Transverse colon (tissue), 4 donors: ENCODE results near the gene ATG16L1. TPM values are rescaled to one million over a fixed set of nuclear protein-coding genes. Genes with fewer than 3 reads are reported as not detected.

Source experiments
- DNase-seq: peaks from one replicate; pipeline ENCODE4 v3.0.0-alpha.2; 2019
- H3K27ac ChIP-seq, 4 donors: fragments of 200-600 bp; sonication (generic); 2 replicates each; pipeline ENCODE4 v1.5.1; 2016 to 2018; ENCODE audit warnings: inconsistent platforms in 4 of 4
- H3K27me3 ChIP-seq: fragments of 200-600 bp; sonication (generic); 2 replicates; pipeline ENCODE4 v1.5.1; 2017; ENCODE audit warnings: inconsistent platforms
- H3K36me3 ChIP-seq, 4 donors: fragments of 200-600 bp; sonication (generic); 2 replicates each; pipeline ENCODE4 v1.5.1; 2017 to 2019; ENCODE audit warnings: inconsistent platforms in 4 of 4
- H3K4me1 ChIP-seq, 4 donors: fragments of 200-600 bp; sonication (generic); 2 replicates each; pipeline ENCODE4 v1.5.1; 2017 to 2020; ENCODE audit warnings: inconsistent platforms in 4 of 4
- H3K4me3 ChIP-seq, 4 donors: fragments of 200-600 bp; sonication (generic); 1 replicate in 1 of 4; 2 replicates in 3 of 4; pipeline versions ENCODE4 v1.5.1 to v1.6.1; 2017 to 2019; ENCODE audit warnings: inconsistent platforms in 4 of 4
- H3K9me3 ChIP-seq, 2 donors: fragments of 200-600 bp; sonication (generic); 2 replicates each; pipeline ENCODE4 v1.5.1; 2017 to 2019; ENCODE audit warnings: inconsistent platforms in 2 of 2
- CTCF ChIP-seq, 5 experiments: fragments of 200-600 bp in 3 of 5; fragments of 450-650 bp in 2 of 5; sonication (generic) in 3 of 5; IDR thresholded peaks; 1 replicate in 2 of 5; 2 replicates in 3 of 5; pipeline ENCODE4 v1.5.1; 2016 to 2017; ENCODE audit warnings: antibody characterized with exemption in 5 of 5, inconsistent platforms in 3 of 5, mild to moderate bottlenecking in 2 of 5, moderate library complexity in 1 of 5
- EP300 ChIP-seq: sonication (generic); formaldehyde crosslinking; IDR thresholded peaks from one replicate; pipeline ENCODE4 v1.6.1; 2017; ENCODE audit warnings: antibody characterized with exemption, low read depth
- POLR2A ChIP-seq: fragments of 450-650 bp; IDR thresholded peaks from one replicate; pipeline ENCODE4 v1.6.1; 2016; ENCODE audit warnings: antibody characterized with exemption, mild to moderate bottlenecking, moderate library complexity
- POLR2AphosphoS5 ChIP-seq, 3 donors: sonication (generic); formaldehyde crosslinking; IDR thresholded peaks; one replicate each; pipeline ENCODE4 v1.6.1; 2016; ENCODE audit warnings: antibody characterized with exemption in 3 of 3
- WGBS, 2 donors: methylation state at CpG; one replicate each; pipeline ENCODE4 v1.1.5; 2018; ENCODE audit warnings: low coverage in 1 of 2; 5-methylcytosine and 5-hydroxymethylcytosine counted together
- in situ Hi-C, 4 donors: fragments of 200-750 bp; cut with MboI; loops; one replicate each; pipeline versions ENCODE4 v1.15.0 to v1.15.1; 2017; ENCODE audit warnings: low sequenced_read_pairs in 3 of 4, low pct_ligation_motif_present in 1 of 4, low pct_unique_long_range_greater_than_20kb in 1 of 4
- intact Hi-C: fragments of 100-400 bp; cut with DNase I; formaldehyde crosslinking; loops from one replicate; pipeline ENCODE4 v1.15.1; 2023; ENCODE audit warnings: low total_unique reads
- total RNA-seq, 4 donors: library from RNA; depleted of rRNA; stranded (reverse); fragments of >200 nt; gene quantifications; one replicate each; pipeline ENCODE4 v1.1.0, GENCODE V29; 2016

ATG16L1 gene
- total RNA-seq, 4 donors from 2014 or later, result 10.1 to 101 (median 50.3) TPM

- intact Hi-C loops (loop anchor here (10.0 kb wide), 1 partner anchor 628 kb away; no protein-coding TSS in a partner anchor), in situ Hi-C loops (loop anchor here in 2 of 4 donors (25.0 kb wide), 1 partner anchor 630 kb away; no protein-coding TSS in a partner anchor)
- no peaks in the 10 kb centered on the region for H3K9me3 ChIP-seq
- WGBS, 2 donors, result 71 to 77% methylated on average over 12 to 14 of the region's 14 CpGs
- DNase-seq, result no peak
- H3K27me3 ChIP-seq, result no peaks in the 10 kb centered on the region
- TF ChIP-seq POLR2AphosphoS5 (IDR thresholded peaks at IDR 0.05) (no peak), POLR2A (no peak), CTCF (IDR thresholded peaks at IDR 0.05) (no peak), EP300 (no peak)
- H3K4me3 ChIP-seq, result no peak overlapping the region
- H3K27ac ChIP-seq, result peak overlapping the region; percentile 8 to 57 (median 18)
- H3K4me1 ChIP-seq, result peaks cover 0 to 26% (median 6%) of the 10 kb centered on the region in 4 donors
- H3K36me3 ChIP-seq, result no peaks in the 10 kb centered on the region
Observed at GRCh38 chr2:233242231-233242927, 9.1 kb upstream of the ATG16L1 start.

- H3K27ac ChIP-seq, result no peak overlapping the region
- H3K4me3 ChIP-seq, result no peak overlapping the region
- H3K4me1 ChIP-seq, result peaks cover 0 to 27% (median 6%) of the 10 kb centered on the region in 4 donors
- H3K36me3 ChIP-seq, result no peaks in the 10 kb centered on the region
- in situ Hi-C loops (loop anchor here in 2 of 4 donors (25.0 kb wide), 1 partner anchor 631 kb away; no protein-coding TSS in a partner anchor), intact Hi-C loops (loop anchor here (10.0 kb wide), 1 partner anchor 629 kb away; no protein-coding TSS in a partner anchor)
- 87 to 100% methylated on average over 1 to 4 of the region's 4 CpGs for WGBS, 2 donors
- TF ChIP-seq POLR2AphosphoS5 (IDR thresholded peaks at IDR 0.05), result no peak
- TF ChIP-seq POLR2A, result no peak
- no peak for TF ChIP-seq EP300
- no peaks in the 10 kb centered on the region for H3K9me3 ChIP-seq
- DNase-seq, result no peak
- H3K27me3 ChIP-seq, result no peaks in the 10 kb centered on the region
Observed at GRCh38 chr2:233243348-233243747, 8.1 kb upstream of the ATG16L1 start.

- 54 to 59% methylated on average over 5 of the region's 5 CpGs for WGBS, 2 donors
Observed at GRCh38 chr2:233244818-233245217, 6.7 kb upstream of the ATG16L1 start.

GRCh38 chr2:233245406-233245805 is 6.1 kb upstream of the ATG16L1 start:
- in situ Hi-C loops (loop anchor here in 2 of 4 donors (25.0 kb wide), 1 partner anchor 633 kb away; no protein-coding TSS in a partner anchor), intact Hi-C loops (loop anchor here (10.0 kb wide), 1 partner anchor 631 kb away; no protein-coding TSS in a partner anchor)
- no peak for DNase-seq
- no peaks in the 10 kb centered on the region for H3K27me3 ChIP-seq
- no peak overlapping the region for H3K4me3 ChIP-seq
- 75 to 81% methylated on average over 4 to 6 of the region's 6 CpGs for WGBS, 2 donors
- H3K36me3 ChIP-seq, result no peaks in the 10 kb centered on the region
- no peak for TF ChIP-seq POLR2A
- H3K27ac ChIP-seq, result no peak overlapping the region
- no peaks in the 10 kb centered on the region for H3K9me3 ChIP-seq
- peaks cover 0 to 27% (median 6%) of the 10 kb centered on the region in 4 donors for H3K4me1 ChIP-seq

More at GRCh38 chr2:233244818-233245217, 6.7 kb upstream of the ATG16L1 start:
- H3K4me3 ChIP-seq, result no peak overlapping the region
- H3K9me3 ChIP-seq, result no peaks in the 10 kb centered on the region
- H3K4me1 ChIP-seq, result peaks cover 0 to 27% (median 6%) of the 10 kb centered on the region in 4 donors
- no peak for DNase-seq
- in situ Hi-C loops (loop anchor here in 2 of 4 donors (25.0 kb wide), 1 partner anchor 633 kb away; no protein-coding TSS in a partner anchor), intact Hi-C loops (loop anchor here (10.0 kb wide), 1 partner anchor 630 kb away; no protein-coding TSS in a partner anchor)
- H3K36me3 ChIP-seq, result no peaks in the 10 kb centered on the region
- H3K27ac ChIP-seq, result no peak overlapping the region
- no peak for TF ChIP-seq EP300
- TF ChIP-seq POLR2A, result no peak
- TF ChIP-seq POLR2AphosphoS5 (IDR thresholded peaks at IDR 0.05), result no peak
- no peak for TF ChIP-seq CTCF (IDR thresholded peaks at IDR 0.05)
- H3K27me3 ChIP-seq, result no peaks in the 10 kb centered on the region

GRCh38 chr2:233247116-233247515 is 4.4 kb upstream of the ATG16L1 start:
- in situ Hi-C loops, result loop anchor here in 2 of 4 donors (25.0 kb wide), 1 partner anchor 635 kb away; no protein-coding TSS in a partner anchor

More at GRCh38 chr2:233247116-233247515, 4.4 kb upstream of the ATG16L1 start:
- peak overlapping the region in 2 of 4 donors; percentile 25 to 33 for H3K27ac ChIP-seq
- 47 to 52% methylated on average over 2 of the region's 2 CpGs for WGBS, 2 donors
- TF ChIP-seq CTCF (IDR thresholded peaks at IDR 0.05) (no peak), EP300 (no peak), POLR2AphosphoS5 (IDR thresholded peaks at IDR 0.05) (no peak), POLR2A (no peak)
- peaks cover 0 to 18% (median 1%) of the 10 kb centered on the region in 4 donors for H3K4me1 ChIP-seq
- DNase-seq, result no peak
- H3K4me3 ChIP-seq, result no peak overlapping the region
- no peaks in the 10 kb centered on the region for H3K9me3 ChIP-seq
- no peaks in the 10 kb centered on the region for H3K27me3 ChIP-seq
- H3K36me3 ChIP-seq, result no peaks in the 10 kb centered on the region
- intact Hi-C loops, result loop anchor here (10.0 kb wide), 1 partner anchor 632 kb away; no protein-coding TSS in a partner anchor
